SK-N-SH treated with all-trans-retinoic acid at 6 μM for 48 hours (cell line): ENCODE results near the gene DOK6.

Source experiments
- ARNTL ChIP-seq: fragments of 450-650 bp; formaldehyde crosslinking; IDR thresholded peaks from 2 replicates; pipeline ENCODE4 v1.5.0; 2020; ENCODE audit warnings: low read depth, mild to moderate bottlenecking, moderate library complexity, borderline replicate concordance
- BACH2 ChIP-seq: fragments of 250-450 bp; sonication (Bioruptor Pico); IDR thresholded peaks from 2 replicates; pipeline ENCODE4 v1.9.0; 2021; ENCODE audit warnings: mild to moderate bottlenecking, borderline replicate concordance
- CSRNP3 ChIP-seq: fragments of 250-450 bp; sonication (Bioruptor Pico); IDR thresholded peaks from 2 replicates; pipeline ENCODE4 v1.5.1; 2021; ENCODE audit warnings: mild to moderate bottlenecking, moderate library complexity
- PATZ1 ChIP-seq: fragments of 250-450 bp; sonication (Bioruptor Pico); IDR thresholded peaks from 2 replicates; pipeline ENCODE4 v1.8.0; 2020; ENCODE audit warnings: mild to moderate bottlenecking, moderate library complexity, borderline replicate concordance
- POU6F1 ChIP-seq: fragments of 250-450 bp; sonication (Bioruptor Pico); IDR thresholded peaks from 2 replicates; pipeline ENCODE4 v1.8.0; 2021; ENCODE audit warnings: low read depth, mild to moderate bottlenecking, moderate library complexity, borderline replicate concordance
- TCF4 ChIP-seq: fragments of 250-450 bp; sonication (Bioruptor Pico); IDR thresholded peaks from 2 replicates; pipeline ENCODE4 v1.8.0; 2021; ENCODE audit warnings: mild to moderate bottlenecking, moderate library complexity, borderline replicate concordance
- ZFP30 ChIP-seq: fragments of 450-650 bp; formaldehyde crosslinking; IDR thresholded peaks from 2 replicates; pipeline ENCODE4 v1.5.0; 2022; ENCODE audit warnings: mild to moderate bottlenecking, moderate library complexity
- ZNF70 ChIP-seq: fragments of 450-650 bp; formaldehyde crosslinking; IDR thresholded peaks from 2 replicates; pipeline ENCODE4 v1.5.0; 2020; ENCODE audit warnings: mild to moderate bottlenecking, moderate library complexity

- TF ChIP-seq PATZ1 (CRISPR knock-in tag), result no peak
- no peak for TF ChIP-seq ARNTL
- no peak for TF ChIP-seq POU6F1 (CRISPR knock-in tag)
- no peak for TF ChIP-seq TCF4 (CRISPR knock-in tag)
- no peak for TF ChIP-seq ZFP30 (CRISPR knock-in tag)
- no peak for TF ChIP-seq ZNF70 (CRISPR knock-in tag)
- TF ChIP-seq BACH2 (CRISPR knock-in tag), result no peak
- no peak for TF ChIP-seq CSRNP3
Measured at GRCh38 chr18:69487488-69488394, 87.1 kb downstream of the DOK6 start.
